ENCODE results near the gene GPR39.

DNA sequence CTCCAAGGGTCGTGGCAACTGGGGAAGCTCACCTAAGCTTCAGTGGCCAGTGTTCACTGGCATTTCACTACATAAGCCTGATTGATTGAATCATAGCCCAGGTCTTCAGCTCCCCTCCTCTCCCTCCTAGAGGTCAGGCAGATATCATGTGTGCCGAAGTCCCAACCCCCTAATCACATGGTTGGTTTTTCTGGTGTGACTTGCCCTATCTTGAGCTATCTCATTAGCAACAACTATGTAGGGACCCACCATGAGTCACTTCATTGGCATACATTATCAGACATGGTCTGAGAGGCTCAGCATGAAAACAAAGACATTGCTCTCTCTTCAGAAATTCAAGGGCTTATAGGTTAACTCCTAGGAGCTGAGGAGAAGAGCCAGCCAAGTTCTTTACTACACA, 176.6 kb downstream of the GPR39 start:
- TF ChIP-seq, protein P1, sequence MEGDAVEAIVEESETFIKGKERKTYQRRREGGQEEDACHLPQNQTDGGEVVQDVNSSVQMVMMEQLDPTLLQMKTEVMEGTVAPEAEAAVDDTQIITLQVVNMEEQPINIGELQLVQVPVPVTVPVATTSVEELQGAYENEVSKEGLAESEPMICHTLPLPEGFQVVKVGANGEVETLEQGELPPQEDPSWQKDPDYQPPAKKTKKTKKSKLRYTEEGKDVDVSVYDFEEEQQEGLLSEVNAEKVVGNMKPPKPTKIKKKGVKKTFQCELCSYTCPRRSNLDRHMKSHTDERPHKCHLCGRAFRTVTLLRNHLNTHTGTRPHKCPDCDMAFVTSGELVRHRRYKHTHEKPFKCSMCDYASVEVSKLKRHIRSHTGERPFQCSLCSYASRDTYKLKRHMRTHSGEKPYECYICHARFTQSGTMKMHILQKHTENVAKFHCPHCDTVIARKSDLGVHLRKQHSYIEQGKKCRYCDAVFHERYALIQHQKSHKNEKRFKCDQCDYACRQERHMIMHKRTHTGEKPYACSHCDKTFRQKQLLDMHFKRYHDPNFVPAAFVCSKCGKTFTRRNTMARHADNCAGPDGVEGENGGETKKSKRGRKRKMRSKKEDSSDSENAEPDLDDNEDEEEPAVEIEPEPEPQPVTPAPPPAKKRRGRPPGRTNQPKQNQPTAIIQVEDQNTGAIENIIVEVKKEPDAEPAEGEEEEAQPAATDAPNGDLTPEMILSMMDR (IDR thresholded peaks at IDR 0.05): no peak
- no peak for TF ChIP-seq POLR2A (IDR thresholded peaks at IDR 0.05)
